ENCODE results near the gene CFAP100. TPM values are rescaled to one million over a fixed set of nuclear protein-coding genes. Genes with fewer than 3 reads are reported as not detected.
A peak's percentile ranks its signal among the peaks of the same experiment; 100 is the strongest.

Gene CFAP100
- total and polyA plus RNA-seq, 2 of the 4 experiments (the other 2 are of a cell fraction), result not detected

GRCh38 chr3:126432361-126433104 lies 37.8 kb downstream of the CFAP100 start:
- in situ Hi-C loops (cut with MboI; ENCODE audit: low sequenced_read_pairs) (no loop called here), intact Hi-C loops (cut with micrococcal nuclease) (no loop called here), dilution Hi-C loops (cut with HindIII; ENCODE audit: low sequenced_read_pairs, unreplicated experiment) (no loop called here)
- H3K4me1 ChIP-seq (ENCODE audit: control insufficient read depth, insufficient read depth, low read length), result no peaks in the 10 kb centered on the region
- H2BK5ac ChIP-seq (ENCODE audit: low read depth, low read length, poor library complexity, severe bottlenecking), result no peak overlapping the region
- no peak overlapping the region for H4K91ac ChIP-seq (ENCODE audit: insufficient read depth, low read depth, low read length)
- H3K18ac ChIP-seq (ENCODE audit: low read depth, low read length), result no peak overlapping the region
- no peak overlapping the region for H2BK120ac ChIP-seq (ENCODE audit: low read depth, low read length)
- DNase-seq, result peak; percentile 53
- no peak overlapping the region for H2AFZ ChIP-seq (replicated peaks; ENCODE audit: low read length, poor library complexity)
- no TSS peak for BruUV-seq (replicated peaks)
- no peak overlapping the region for H3K4me3 ChIP-seq (ENCODE audit: insufficient read depth, low read depth, low read length)
- TF ChIP-seq RFX5 (IDR thresholded peaks at IDR 0.05; ENCODE audit: low read depth, low read length) (no peak), MAFK (IDR thresholded peaks at IDR 0.05; ENCODE audit: low read depth, low read length) (peak; percentile 44; the same call in 1 of the 2 replicates), RAD21 (IDR thresholded peaks at IDR 0.05; ENCODE audit: low read length) (no peak)
- no peak overlapping the region for H2BK15ac ChIP-seq (ENCODE audit: low read depth, low read length)
- H3K9ac ChIP-seq (ENCODE audit: low read depth, low read length), result no peak overlapping the region
- CTCF ChIA-PET, result no interaction called here
- H3K36me3 ChIP-seq (ENCODE audit: control insufficient read depth, insufficient read depth, low read length), result peaks cover 2% of the 10 kb centered on the region; the same call in 1 of the 2 replicates
- POLR2A ChIA-PET (ENCODE audit: unreplicated experiment), result no interaction called here
- H3K23ac ChIP-seq (ENCODE audit: low read depth, low read length), result no peak overlapping the region
- no peaks in the 10 kb centered on the region for H3K27me3 ChIP-seq (ENCODE audit: control insufficient read depth, insufficient read depth, low read length)
- H3K4ac ChIP-seq (ENCODE audit: low read depth, low read length), result no peak overlapping the region
- H2AK5ac ChIP-seq (ENCODE audit: low read depth, low read length), result no peak overlapping the region; the same call in 1 of the 2 replicates
- no peak overlapping the region for H3K56ac ChIP-seq (ENCODE audit: extremely low read depth, insufficient read depth, low read length)
- H2BK20ac ChIP-seq (ENCODE audit: low read depth, low read length), result no peak overlapping the region
- no peaks in the 10 kb centered on the region for H4K20me1 ChIP-seq (ENCODE audit: insufficient read depth, low read length)
- WGBS, 2 experiments (ENCODE audit: extremely low coverage in 2 of 2, insufficient read length in 1 of 2), result 75% methylated on average over 2 of the region's 4 CpGs; no CpG with 5 or more reads in 1 of the 2 experiments
- H2AK9ac ChIP-seq (replicated peaks; ENCODE audit: low read depth, low read length, poor library complexity), result peak overlapping the region; percentile 31
- no peak overlapping the region for H3K27ac ChIP-seq (ENCODE audit: insufficient read depth, low read length)
- no peaks in the 10 kb centered on the region for H3K79me1 ChIP-seq (ENCODE audit: low read depth in 1 of 2, low read length in 2 of 2)
- H4K8ac ChIP-seq (ENCODE audit: low read depth in 2 of 2, low read length in 2 of 2), result no peak overlapping the region
- H3K4me2 ChIP-seq (ENCODE audit: low read depth, low read length), result no peak overlapping the region
- ATAC-seq (ENCODE audit: low read depth), result no peak; the same call in 1 of the 2 replicates
- H3K9me1 ChIP-seq (ENCODE audit: insufficient read depth, low read length), result no peaks in the 10 kb centered on the region; the same call in 1 of the 2 replicates
- H3K9me3 ChIP-seq (ENCODE audit: control insufficient read depth, insufficient read depth, low read length), result peaks cover 3% of the 10 kb centered on the region; the same call in 1 of the 2 replicates
- no peak overlapping the region for H3K14ac ChIP-seq (replicated peaks; ENCODE audit: low read depth, low read length)
- H4K5ac ChIP-seq (ENCODE audit: low read depth, low read length), result no peak overlapping the region
